HFFc6 (cell line): ENCODE results near the gene CAB39L. TPM values are rescaled to one million over a fixed set of nuclear protein-coding genes. Genes with fewer than 3 reads are reported as not detected.

Experiments used
- DNase-seq: peaks from one replicate; pipeline ENCODE4 v3.0.0-alpha.2; 2018
- H3K27ac Mint-ChIP-seq: 2 replicates; pipeline ENCODE4 v1.8.0; 2020; ENCODE audit warnings: mild to moderate bottlenecking, mixed read lengths
- H3K27me3 Mint-ChIP-seq: 2 replicates; pipeline ENCODE4 v1.8.0; 2021; ENCODE audit warnings: mild to moderate bottlenecking, moderate library complexity, mixed read lengths; ENCODE audit not compliant: insufficient read depth
- H3K36me3 Mint-ChIP-seq: 2 replicates; pipeline ENCODE4 v1.8.0; 2021; ENCODE audit warnings: low read depth, mixed read lengths
- H3K4me1 Mint-ChIP-seq: 2 replicates; pipeline ENCODE4 v1.8.0; 2020; ENCODE audit warnings: low read depth, mixed read lengths
- H3K4me3 Mint-ChIP-seq: 2 replicates; pipeline ENCODE4 v1.8.0; 2020; ENCODE audit warnings: mild to moderate bottlenecking, moderate library complexity, mixed read lengths
- H3K9me3 Mint-ChIP-seq: 2 replicates; pipeline ENCODE4 v1.8.0; 2020; ENCODE audit warnings: mild to moderate bottlenecking, mixed read lengths
- total RNA-seq, 6 experiments: library from RNA; stranded (reverse); fragmentation: NEBNext Ultra II Directional; extraction: Animal tissue kit (Norgen Biotek cat#: 25700); gene quantifications; 2 replicates in 1 of 6; 3 replicates in 5 of 6; pipeline ENCODE4 v1.2.3, GENCODE V29; 2021
- TF ChIP-seq, protein P1 (sequence below): fragments of 200-600 bp; sonication (generic); IDR thresholded peaks from 2 replicates; pipeline ENCODE4 v1.5.0; 2021; ENCODE audit warnings: antibody characterized with exemption, mild to moderate bottlenecking

CAB39L gene
- total RNA-seq, 6 experiments from 2014 or later = 3.7 to 6.9 (median 5.9) TPM

GRCh38 chr13:49307365-49307764 is 136.5 kb downstream of the CAB39L start:
- Mint-ChIP-seq H3K9me3 (no peaks in the 10 kb centered on the region), H3K27me3 (no peaks in the 10 kb centered on the region; the same call in 1 of the 2 replicates), H3K36me3 (no peaks in the 10 kb centered on the region), H3K4me1 (peaks cover 14% of the 10 kb centered on the region; the same call in 1 of the 2 replicates), H3K27ac (no peak overlapping the region), H3K4me3 (no peak overlapping the region)
- DNase-seq = no peak
- TF ChIP-seq, protein P1, sequence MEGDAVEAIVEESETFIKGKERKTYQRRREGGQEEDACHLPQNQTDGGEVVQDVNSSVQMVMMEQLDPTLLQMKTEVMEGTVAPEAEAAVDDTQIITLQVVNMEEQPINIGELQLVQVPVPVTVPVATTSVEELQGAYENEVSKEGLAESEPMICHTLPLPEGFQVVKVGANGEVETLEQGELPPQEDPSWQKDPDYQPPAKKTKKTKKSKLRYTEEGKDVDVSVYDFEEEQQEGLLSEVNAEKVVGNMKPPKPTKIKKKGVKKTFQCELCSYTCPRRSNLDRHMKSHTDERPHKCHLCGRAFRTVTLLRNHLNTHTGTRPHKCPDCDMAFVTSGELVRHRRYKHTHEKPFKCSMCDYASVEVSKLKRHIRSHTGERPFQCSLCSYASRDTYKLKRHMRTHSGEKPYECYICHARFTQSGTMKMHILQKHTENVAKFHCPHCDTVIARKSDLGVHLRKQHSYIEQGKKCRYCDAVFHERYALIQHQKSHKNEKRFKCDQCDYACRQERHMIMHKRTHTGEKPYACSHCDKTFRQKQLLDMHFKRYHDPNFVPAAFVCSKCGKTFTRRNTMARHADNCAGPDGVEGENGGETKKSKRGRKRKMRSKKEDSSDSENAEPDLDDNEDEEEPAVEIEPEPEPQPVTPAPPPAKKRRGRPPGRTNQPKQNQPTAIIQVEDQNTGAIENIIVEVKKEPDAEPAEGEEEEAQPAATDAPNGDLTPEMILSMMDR = no peak

DNA sequence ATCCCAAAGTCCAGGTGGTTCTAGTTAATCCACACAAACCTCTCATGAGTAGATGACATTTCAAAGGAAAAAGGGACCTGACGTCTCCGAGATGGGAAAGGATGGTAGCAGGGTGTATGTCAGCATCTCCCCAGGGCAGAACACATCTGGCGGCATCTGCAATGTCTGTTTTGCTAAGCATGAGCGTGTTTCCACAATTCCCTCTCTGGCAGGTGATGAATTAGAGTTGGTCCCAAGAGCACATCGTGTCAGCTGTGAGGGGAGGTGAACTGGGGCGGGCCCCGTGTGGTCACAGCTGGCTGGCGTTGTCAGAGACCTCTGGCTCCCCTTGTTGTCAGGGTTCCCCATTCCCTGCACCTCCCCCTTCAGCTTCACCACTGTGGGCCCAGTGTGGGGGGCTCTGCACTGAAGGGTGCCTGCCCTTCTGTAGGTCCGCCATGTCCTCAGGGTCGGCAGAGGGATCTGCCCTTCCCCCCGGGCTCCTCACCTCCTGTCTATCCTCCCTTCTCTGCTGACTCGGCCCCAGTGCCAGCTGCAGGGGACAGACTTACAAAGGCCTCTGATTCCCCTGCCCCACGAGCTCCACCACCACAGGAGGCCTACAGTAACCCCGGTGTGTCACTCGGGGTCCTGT is 138.0 kb downstream of the CAB39L start:
- Mint-ChIP-seq H3K27me3 (peaks cover 2% of the 10 kb centered on the region), H3K4me3 (no peak overlapping the region), H3K27ac (no peak overlapping the region), H3K9me3 (no peaks in the 10 kb centered on the region), H3K36me3 (no peaks in the 10 kb centered on the region), H3K4me1 (peaks cover 23% of the 10 kb centered on the region)
- DNase-seq = no peak
- TF ChIP-seq, protein P1 = no peak

GRCh38 chr13:49304763-49305700 is 138.8 kb downstream of the CAB39L start:
- no peaks in the 10 kb centered on the region for H3K36me3 Mint-ChIP-seq
- DNase-seq = no peak
- TF ChIP-seq, protein P1 = no peak
- H3K4me3 Mint-ChIP-seq = no peak overlapping the region
- no peak overlapping the region for H3K27ac Mint-ChIP-seq
- H3K27me3 Mint-ChIP-seq = peaks cover 2% of the 10 kb centered on the region
- H3K9me3 Mint-ChIP-seq = no peaks in the 10 kb centered on the region
- H3K4me1 Mint-ChIP-seq = peaks cover 27% of the 10 kb centered on the region

DNA sequence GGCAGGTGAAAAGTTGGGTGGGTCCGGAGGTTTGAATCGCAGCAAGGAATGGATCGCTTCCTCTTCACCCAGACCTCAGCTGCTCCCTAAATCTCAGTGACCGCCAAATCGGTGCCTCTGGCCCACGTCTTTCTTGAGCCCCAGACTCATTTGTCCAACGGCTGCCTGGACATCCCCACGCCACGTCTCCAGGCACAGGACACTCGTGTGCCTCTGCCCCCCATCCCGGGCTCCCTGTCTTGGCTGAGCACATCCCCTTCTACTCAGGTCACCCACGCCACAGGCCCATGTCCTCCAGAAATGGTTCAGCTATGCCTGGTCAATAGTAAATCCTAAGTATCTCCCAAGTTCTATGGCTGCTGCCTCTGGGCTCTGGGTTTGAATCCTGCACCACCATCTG is 139.5 kb downstream of the CAB39L start:
- Mint-ChIP-seq H3K9me3 (no peaks in the 10 kb centered on the region), H3K27ac (no peak overlapping the region), H3K4me3 (no peak overlapping the region), H3K27me3 (peaks cover 2% of the 10 kb centered on the region), H3K36me3 (no peaks in the 10 kb centered on the region), H3K4me1 (peaks cover 28% of the 10 kb centered on the region)
- TF ChIP-seq, protein P1 = no peak
- no peak for DNase-seq

GRCh38 chr13:49303533-49304252 is 140.2 kb downstream of the CAB39L start:
- Mint-ChIP-seq H3K4me3 (no peak overlapping the region), H3K9me3 (no peaks in the 10 kb centered on the region), H3K4me1 (peaks cover 34% of the 10 kb centered on the region), H3K36me3 (no peaks in the 10 kb centered on the region), H3K27me3 (peaks cover 2% of the 10 kb centered on the region), H3K27ac (no peak overlapping the region)
- TF ChIP-seq, protein P1 = no peak
- DNase-seq = no peak
